Large intestine (tissue), 3 donors: ENCODE measurements around the gene LRRC1. TPM values are rescaled to one million over a fixed set of nuclear protein-coding genes. Genes with fewer than 3 reads are reported as not detected.

Experiments used
- DNase-seq, 2 donors: peaks; one replicate each; pipeline versions ENCODE4 v3.0.0 to v3.0.0-alpha.2; 2013
- H3K27ac ChIP-seq: one replicate; pipeline ENCODE4 v1.5.1; 2013; ENCODE audit warnings: low read length
- H3K27me3 ChIP-seq: 2 replicates; pipeline ENCODE4 v1.6.1; 2013; ENCODE audit warnings: low read length; ENCODE audit not compliant: control insufficient read depth, insufficient read depth
- H3K36me3 ChIP-seq: 2 replicates; pipeline ENCODE4 v1.6.1; 2013; ENCODE audit warnings: low read length; ENCODE audit not compliant: control insufficient read depth, insufficient read depth
- H3K4me1 ChIP-seq: one replicate; pipeline ENCODE4 v1.6.1; 2013; ENCODE audit warnings: low read length; ENCODE audit not compliant: control insufficient read depth, insufficient read depth
- H3K4me3 ChIP-seq: one replicate; pipeline ENCODE4 v1.5.1; 2013; ENCODE audit warnings: low read length
- H3K9me3 ChIP-seq: one replicate; pipeline ENCODE4 v1.6.1; 2013; ENCODE audit warnings: mild to moderate bottlenecking, low read depth, low read length, moderate library complexity; ENCODE audit not compliant: control insufficient read depth
- WGBS: methylation state at CpG from one replicate; pipeline ENCODE4 v1.1.5; 2013; ENCODE audit warnings: low lambda C conversion rate; ENCODE audit not compliant: insufficient coverage; 5-methylcytosine and 5-hydroxymethylcytosine counted together
- polyA plus RNA-seq: library from polyadenylated mRNA; unstranded; fragments of 120-200 nt; gene quantifications from one replicate; pipeline ENCODE4 v1.2.1, GENCODE V29; 2013

Gene LRRC1
- polyA plus RNA-seq, 1 donor, result 40.6 TPM

DNA sequence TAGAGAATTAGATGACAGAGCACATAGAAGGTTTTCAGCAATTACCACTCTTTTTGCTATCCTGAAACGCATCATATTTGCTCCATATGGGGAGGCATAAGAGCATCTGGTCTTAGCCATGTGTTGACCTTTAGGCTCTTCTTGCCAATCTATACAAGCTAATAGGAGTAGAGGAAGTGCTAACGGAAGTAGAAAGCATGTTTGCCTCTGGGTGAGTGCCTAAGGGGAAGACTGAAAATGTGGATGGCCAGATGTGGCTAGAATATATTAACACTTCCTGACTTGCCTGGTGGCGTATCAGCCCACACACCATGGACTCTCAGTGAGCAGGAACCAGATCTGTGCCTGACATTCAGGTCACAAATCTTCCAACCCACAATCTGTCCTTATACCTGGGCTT lies 136.3 kb downstream of the LRRC1 start:
- no peak overlapping the region for H3K4me3 ChIP-seq
- H3K36me3 ChIP-seq, result no peaks in the 10 kb centered on the region
- H3K9me3 ChIP-seq, result no peaks in the 10 kb centered on the region
- WGBS, result no CpG with 5 or more reads among the region's 3 CpGs
- peaks cover 26% of the 10 kb centered on the region for H3K4me1 ChIP-seq
- no peaks in the 10 kb centered on the region for H3K27me3 ChIP-seq
- no peak for DNase-seq
- H3K27ac ChIP-seq, result no peak overlapping the region

DNA sequence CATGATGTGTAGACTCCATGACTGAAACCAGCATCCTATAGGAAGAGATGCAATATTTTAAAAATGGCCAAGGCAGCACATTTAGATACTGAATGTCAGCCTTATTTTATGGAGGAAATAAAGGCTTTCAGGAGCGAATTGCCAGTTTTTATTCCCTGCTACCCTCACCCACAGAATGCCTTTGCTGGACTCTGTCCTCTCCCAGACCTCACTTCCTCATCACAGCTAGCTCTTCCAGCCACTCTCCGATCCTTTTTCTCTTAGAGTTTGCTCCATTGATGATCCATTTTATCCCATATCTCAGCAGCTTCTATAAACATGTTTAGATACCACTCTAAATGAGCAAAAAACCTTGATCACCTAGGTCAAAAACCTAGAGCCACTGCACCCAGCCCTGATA lies 137.7 kb downstream of the LRRC1 start:
- H3K27ac ChIP-seq, result no peak overlapping the region
- H3K4me1 ChIP-seq, result peaks cover 18% of the 10 kb centered on the region
- no peaks in the 10 kb centered on the region for H3K9me3 ChIP-seq
- no peaks in the 10 kb centered on the region for H3K36me3 ChIP-seq
- WGBS, result no CpG with 5 or more reads among the region's 2 CpGs
- H3K4me3 ChIP-seq, result no peak overlapping the region
- peak; percentile 31 to 55 for DNase-seq
- H3K27me3 ChIP-seq, result no peaks in the 10 kb centered on the region

DNA sequence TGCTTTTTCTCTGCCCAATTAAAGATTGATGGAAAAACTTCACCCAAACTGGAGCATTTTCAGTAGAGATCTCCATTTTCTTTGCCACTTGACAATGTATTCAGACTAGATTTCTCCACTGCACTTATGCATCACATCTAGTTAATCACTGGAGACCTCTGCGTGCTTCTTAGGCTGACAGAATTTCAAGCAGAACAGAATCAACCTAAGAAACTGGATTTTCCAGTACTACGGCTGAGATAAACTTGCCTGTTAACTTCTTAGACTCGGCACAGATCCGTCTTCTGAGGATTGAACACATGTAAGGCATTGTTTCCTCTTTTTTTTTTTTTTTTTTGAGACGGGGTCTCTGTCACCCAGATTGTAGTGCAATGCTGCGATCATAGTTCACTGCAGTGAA lies 139.2 kb downstream of the LRRC1 start:
- no peaks in the 10 kb centered on the region for H3K27me3 ChIP-seq
- no peaks in the 10 kb centered on the region for H3K9me3 ChIP-seq
- no peak overlapping the region for H3K4me3 ChIP-seq
- peaks cover 9% of the 10 kb centered on the region for H3K4me1 ChIP-seq
- H3K36me3 ChIP-seq, result no peaks in the 10 kb centered on the region
- H3K27ac ChIP-seq, result no peak overlapping the region
- no peak for DNase-seq
- whole genome bisulfite sequencing, result no CpG with 5 or more reads among the region's 6 CpGs

DNA sequence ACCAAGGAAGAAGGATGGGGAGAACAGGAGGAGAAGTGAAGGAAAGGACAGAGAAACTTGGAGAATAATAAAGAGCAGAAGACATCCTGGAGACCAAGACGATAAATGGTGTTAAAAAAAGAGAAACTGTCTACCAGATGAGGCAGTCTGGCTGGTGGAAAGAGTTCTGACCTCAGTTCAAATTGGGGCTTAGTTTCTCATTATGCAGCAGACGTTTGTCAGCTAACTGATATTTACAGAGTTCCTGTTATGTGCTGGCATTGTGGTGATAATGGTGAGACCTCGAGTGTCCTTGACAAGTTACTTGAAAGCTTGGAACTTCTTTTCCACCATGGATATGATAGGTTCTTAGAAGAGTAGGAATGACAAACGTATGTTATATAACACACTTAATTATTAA lies 142.7 kb downstream of the LRRC1 start:
- no peaks in the 10 kb centered on the region for H3K36me3 ChIP-seq
- no peak overlapping the region for H3K4me3 ChIP-seq
- DNase-seq, result no peak
- H3K27me3 ChIP-seq, result no peaks in the 10 kb centered on the region
- WGBS, result 91% methylated on average over 1 of the region's 4 CpGs
- no peak overlapping the region for H3K27ac ChIP-seq
- H3K4me1 ChIP-seq, result no peaks in the 10 kb centered on the region
- no peaks in the 10 kb centered on the region for H3K9me3 ChIP-seq

DNA sequence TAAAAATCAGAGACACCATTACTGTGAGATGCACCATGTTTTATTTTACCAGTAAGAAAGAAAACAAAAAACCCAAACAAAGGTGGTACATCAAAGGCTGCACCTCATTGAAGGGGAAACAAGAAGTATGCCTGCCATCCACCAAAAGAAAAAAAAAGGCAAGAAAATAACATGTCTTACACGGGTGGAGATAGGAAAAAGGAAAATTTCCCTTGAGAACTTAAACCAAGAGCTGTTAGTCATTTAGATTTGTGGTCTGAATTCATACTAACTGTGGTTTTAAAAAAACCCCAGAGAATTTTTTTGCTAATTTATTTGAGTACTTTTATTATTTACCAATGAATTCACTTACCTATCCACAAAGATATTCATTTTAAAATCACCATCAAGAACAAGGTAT lies 144.0 kb downstream of the LRRC1 start:
- WGBS, result no CpG with 5 or more reads among the region's 1 CpG
- DNase-seq, result no peak
- H3K9me3 ChIP-seq, result no peaks in the 10 kb centered on the region
- H3K4me1 ChIP-seq, result no peaks in the 10 kb centered on the region
- H3K4me3 ChIP-seq, result no peak overlapping the region
- no peak overlapping the region for H3K27ac ChIP-seq
- H3K36me3 ChIP-seq, result no peaks in the 10 kb centered on the region
- no peaks in the 10 kb centered on the region for H3K27me3 ChIP-seq

DNA sequence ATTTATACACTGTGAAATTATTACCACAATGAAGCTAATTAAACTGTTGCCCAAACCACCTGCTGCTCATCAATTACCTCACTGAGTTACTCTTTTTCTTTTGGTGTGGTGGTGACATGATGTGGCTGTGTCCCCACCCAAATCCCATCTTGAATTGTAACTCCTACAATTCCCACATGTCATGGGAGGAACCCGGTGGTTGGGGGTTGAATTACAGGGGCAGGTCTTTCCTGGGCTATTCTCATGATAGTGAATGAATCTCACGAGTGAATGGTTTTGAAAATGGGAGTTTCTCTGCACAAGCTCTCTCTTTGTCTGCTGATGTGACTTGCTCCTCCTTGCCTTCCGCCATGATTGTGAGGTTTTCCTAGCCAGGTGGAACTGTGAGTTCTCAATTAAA lies 145.0 kb downstream of the LRRC1 start:
- DNase-seq, result no peak
- Histone ChIP-seq H3K4me3 (no peak overlapping the region), H3K27ac (no peak overlapping the region), H3K36me3 (no peaks in the 10 kb centered on the region), H3K4me1 (no peaks in the 10 kb centered on the region), H3K27me3 (no peaks in the 10 kb centered on the region), H3K9me3 (no peaks in the 10 kb centered on the region)
- no CpG with 5 or more reads among the region's 3 CpGs for WGBS

DNA sequence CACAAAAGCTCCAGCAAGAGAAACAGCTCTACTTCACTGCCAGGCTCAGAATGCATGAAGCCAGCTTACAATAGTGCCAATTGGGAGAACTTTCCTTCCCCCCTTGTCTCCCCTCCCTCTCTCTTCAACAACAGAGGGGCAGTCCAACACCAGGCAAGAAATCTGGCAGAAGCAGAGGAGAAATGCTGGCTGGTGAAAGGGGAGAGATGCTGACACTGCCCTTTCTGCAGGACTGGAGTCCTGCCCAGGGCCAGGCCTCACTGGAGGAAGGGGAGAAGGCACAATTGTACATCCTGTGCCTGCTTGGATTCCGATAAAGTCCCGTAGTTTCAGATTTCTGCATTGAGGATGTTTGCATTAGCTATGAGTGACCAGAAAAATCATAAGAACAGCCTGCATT lies 148.6 kb downstream of the LRRC1 start:
- Histone ChIP-seq H3K9me3 (peaks cover 7% of the 10 kb centered on the region), H3K4me3 (no peak overlapping the region), H3K27me3 (no peaks in the 10 kb centered on the region), H3K27ac (no peak overlapping the region), H3K4me1 (no peaks in the 10 kb centered on the region), H3K36me3 (no peaks in the 10 kb centered on the region)
- no peak for DNase-seq
- no CpG with 5 or more reads among the region's 2 CpGs for WGBS

DNA sequence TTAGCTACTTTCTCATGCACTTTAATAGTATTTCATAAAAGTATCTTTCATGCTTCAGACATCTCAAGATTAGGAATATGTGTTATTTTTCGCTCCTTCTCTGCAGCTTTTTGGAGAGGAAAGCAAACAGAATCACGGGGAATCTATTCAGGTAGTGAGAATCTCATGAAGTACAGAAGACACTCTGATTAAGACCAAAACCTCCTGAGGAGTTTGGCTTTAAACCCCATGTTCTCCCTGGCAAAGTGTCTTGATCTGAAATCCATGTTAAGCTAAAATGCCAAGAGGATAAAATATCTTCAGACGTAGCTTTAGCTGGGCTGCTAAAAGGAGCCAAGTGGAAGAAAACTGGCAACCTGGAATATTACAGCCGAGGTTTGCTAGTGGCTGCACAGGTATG lies 149.3 kb downstream of the LRRC1 start:
- H3K4me1 ChIP-seq, result no peaks in the 10 kb centered on the region
- 100% methylated on average over 1 of the region's 4 CpGs for WGBS
- peaks cover 7% of the 10 kb centered on the region for H3K9me3 ChIP-seq
- H3K27me3 ChIP-seq, result no peaks in the 10 kb centered on the region
- no peak overlapping the region for H3K27ac ChIP-seq
- no peak for DNase-seq
- H3K4me3 ChIP-seq, result no peak overlapping the region
- no peaks in the 10 kb centered on the region for H3K36me3 ChIP-seq

DNA sequence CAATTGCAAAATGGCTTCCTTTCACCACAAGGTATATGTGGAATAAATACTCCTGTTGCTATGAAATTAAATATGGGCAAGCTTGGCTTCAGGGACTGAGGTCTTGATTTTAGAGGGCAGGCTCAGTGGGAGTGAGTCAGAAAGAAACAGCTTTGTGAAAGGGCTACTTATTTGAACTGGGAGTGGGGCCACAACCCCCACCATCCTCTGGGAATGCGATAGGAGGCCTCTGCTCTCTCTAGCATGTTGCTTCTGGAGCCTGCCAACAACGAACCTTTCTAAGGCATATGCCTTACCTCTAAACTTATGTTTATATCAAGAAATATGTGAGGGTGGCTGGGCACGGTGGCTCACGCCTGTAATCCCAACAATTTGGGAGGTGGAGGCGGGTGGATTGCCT lies 149.7 kb downstream of the LRRC1 start:
- Histone ChIP-seq H3K4me3 (no peak overlapping the region), H3K36me3 (no peaks in the 10 kb centered on the region), H3K9me3 (peaks cover 7% of the 10 kb centered on the region), H3K4me1 (no peaks in the 10 kb centered on the region), H3K27ac (no peak overlapping the region), H3K27me3 (no peaks in the 10 kb centered on the region)
- DNase-seq, result no peak
- no CpG with 5 or more reads among the region's 5 CpGs for WGBS

DNA sequence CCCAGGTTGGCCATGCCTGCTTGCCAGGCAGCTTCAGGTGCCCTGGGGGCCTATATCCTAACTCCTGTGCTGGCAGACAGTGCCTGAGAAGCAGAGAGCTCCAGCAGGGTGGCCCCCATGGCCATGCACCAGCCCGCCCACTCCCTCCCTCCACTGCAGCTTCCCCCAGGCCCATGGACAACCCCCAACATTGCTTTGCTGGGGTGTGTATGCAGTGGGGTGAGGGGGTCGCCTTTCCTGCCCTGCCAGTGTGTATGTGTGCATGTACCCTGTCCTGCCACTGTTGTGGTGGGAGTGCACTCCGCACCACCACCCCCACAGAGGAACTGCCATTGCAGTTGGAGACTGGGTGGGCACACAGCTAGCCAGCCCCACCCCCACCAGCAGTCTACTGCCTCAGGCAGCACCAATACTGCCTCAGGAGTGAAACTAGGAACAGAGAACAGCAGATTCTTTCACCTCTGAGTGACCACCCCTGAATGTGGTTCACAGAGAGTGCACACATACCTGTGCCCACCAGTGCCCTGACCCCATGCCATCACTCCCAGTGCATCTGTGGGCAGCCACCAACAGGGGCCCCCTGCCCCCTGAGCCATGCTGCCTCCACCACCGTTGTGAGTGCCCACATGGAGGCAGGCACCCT lies 151.1 kb downstream of the LRRC1 start:
- peaks cover 7% of the 10 kb centered on the region for H3K9me3 ChIP-seq
- H3K27me3 ChIP-seq, result no peaks in the 10 kb centered on the region
- no peak for DNase-seq
- H3K36me3 ChIP-seq, result no peaks in the 10 kb centered on the region
- no peak overlapping the region for H3K4me3 ChIP-seq
- H3K4me1 ChIP-seq, result no peaks in the 10 kb centered on the region
- H3K27ac ChIP-seq, result no peak overlapping the region
- WGBS, result no CpG with 5 or more reads among the region's 4 CpGs

DNA sequence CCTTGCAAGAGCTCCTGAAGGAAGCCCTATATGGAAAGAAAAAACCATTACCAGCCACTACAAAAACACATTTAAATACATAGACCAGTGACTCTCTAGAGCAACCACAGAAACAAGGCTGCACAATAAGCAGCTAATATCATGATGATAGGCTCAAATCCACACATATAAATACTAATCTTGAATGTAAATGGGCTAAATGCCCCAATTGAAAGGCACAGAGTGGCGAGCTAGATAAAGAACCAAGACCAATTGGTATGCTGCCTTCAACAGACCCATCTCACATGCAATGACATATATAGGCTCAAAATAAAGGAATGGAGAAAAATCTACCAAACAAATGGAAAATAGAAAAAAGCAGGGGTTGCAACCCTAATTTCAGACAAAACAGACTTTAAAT lies 153.0 kb downstream of the LRRC1 start:
- no peak for DNase-seq
- H3K27me3 ChIP-seq, result no peaks in the 10 kb centered on the region
- no peak overlapping the region for H3K4me3 ChIP-seq
- peaks cover 7% of the 10 kb centered on the region for H3K9me3 ChIP-seq
- H3K36me3 ChIP-seq, result no peaks in the 10 kb centered on the region
- H3K4me1 ChIP-seq, result no peaks in the 10 kb centered on the region
- no peak overlapping the region for H3K27ac ChIP-seq
- WGBS, result no CpG with 5 or more reads among the region's 1 CpG
